NAMALWA (cell line): ENCODE measurements around the gene CBFA2T2.
"Not testable (repeated sequence)": the region's sequence is repeated elsewhere in the genome, so short reads cannot be mapped to it uniquely, and the experiment has no call there.

Source experiments
- DNase-seq: peaks from one replicate; pipeline ENCODE4 v3.0.0-alpha.2; 2015; ENCODE audit warnings: low spot score

CBFA2T2 gene

GRCh38 chr20:33626190-33626589 is 136.3 kb downstream of the CBFA2T2 start:
- no peak for DNase-seq

DNA sequence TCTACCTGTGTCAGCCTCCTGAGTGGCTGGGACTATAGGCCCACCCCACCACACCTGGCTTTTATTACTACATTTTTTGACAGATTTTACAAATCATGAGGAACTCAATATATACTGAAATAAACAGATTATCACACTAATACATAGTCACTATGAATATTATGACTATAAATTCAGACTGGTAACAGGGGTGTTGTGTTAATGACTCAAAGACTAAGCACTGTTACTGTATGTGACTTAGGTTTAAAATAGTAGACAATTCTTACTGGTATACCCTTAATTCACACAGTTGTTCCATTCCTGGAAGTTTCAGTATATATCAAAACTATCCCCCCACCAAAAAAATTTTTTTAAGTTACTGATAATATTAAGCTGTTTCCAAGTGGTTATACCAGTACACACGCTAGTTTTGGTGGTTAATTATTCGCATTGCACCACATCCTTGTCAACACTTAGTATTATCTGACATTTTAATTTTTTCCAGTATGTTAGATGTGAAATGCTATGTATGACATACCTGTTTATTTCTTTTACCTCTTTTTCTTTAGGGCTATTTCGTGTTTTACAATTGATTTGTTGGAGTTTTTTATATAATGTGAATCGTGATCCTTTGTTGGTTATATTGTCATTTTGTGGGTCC is 137.8 kb downstream of the CBFA2T2 start:
- DNase-seq, result no peak

- DNase-seq, result no peak
Measured at GRCh38 chr20:33629533-33629932, 139.6 kb downstream of the CBFA2T2 start.

GRCh38 chr20:33629979-33630378 is 140.1 kb downstream of the CBFA2T2 start:
- no peak for DNase-seq

- DNase-seq, result no peak
Measured at GRCh38 chr20:33630507-33630906, 140.6 kb downstream of the CBFA2T2 start.

- DNase-seq, result not testable (repeated sequence)
Measured at GRCh38 chr20:33631910-33632309, 142.0 kb downstream of the CBFA2T2 start.

DNA sequence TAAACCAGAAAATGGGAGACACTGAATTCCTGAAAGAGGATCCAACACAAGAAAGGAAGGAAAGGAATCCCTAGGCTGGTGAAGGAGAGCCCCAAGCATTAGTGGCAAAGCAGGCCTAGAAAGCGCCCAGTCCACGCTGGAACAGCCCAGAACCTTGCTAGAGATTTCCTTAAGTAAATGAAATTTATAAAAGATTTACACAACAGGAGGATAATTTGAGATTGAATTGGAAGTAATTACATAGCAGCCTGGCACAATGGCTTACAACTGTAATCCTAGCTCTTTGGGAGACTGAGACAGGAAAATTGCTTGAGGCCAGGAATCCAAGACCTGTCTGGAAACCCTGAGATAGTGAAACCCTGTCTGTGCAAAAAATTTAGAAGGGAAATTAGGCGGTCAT is 145.4 kb downstream of the CBFA2T2 start:
- DNase-seq, result no peak

- DNase-seq, result no peak
Measured at GRCh38 chr20:33636776-33637175, 146.9 kb downstream of the CBFA2T2 start.

- no peak for DNase-seq
Measured at GRCh38 chr20:33640287-33640686, 150.4 kb downstream of the CBFA2T2 start.

DNA sequence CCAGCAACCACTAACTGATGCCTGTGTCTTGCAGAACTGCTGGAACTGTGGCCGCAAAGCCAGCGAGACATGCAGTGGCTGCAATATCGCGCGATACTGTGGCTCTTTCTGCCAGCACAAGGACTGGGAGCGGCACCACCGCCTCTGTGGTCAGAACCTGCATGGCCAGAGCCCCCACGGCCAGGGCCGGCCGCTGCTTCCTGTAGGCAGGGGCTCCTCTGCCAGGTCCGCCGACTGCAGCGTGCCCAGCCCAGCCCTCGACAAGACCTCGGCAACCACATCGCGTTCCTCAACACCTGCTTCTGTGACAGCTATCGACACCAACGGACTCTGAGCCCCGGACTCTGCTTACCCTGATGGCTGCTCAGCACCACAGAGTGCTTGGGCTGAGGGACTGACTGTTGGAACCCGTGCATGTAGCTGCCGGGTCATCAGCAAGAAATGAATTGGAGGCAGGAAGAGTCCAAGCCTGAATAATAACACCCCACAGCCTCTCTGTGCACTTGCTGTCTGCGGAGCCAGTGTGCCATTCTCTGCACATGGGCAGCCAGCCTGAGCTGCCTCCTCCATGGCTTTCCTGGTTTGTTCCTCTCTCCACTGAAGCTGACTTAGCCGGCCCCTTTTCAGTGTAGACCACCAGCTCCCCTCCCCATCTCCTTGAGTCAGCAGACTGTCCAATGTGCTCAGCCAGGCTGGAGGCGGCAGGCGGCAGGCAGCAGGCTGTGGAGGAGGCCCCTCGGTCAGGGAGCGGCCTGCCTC is 154.6 kb downstream of the CBFA2T2 start:
- DNase-seq, result no peak

- DNase-seq, result no peak
Measured at GRCh38 chr20:33645072-33645358, 155.1 kb downstream of the CBFA2T2 start.

DNA sequence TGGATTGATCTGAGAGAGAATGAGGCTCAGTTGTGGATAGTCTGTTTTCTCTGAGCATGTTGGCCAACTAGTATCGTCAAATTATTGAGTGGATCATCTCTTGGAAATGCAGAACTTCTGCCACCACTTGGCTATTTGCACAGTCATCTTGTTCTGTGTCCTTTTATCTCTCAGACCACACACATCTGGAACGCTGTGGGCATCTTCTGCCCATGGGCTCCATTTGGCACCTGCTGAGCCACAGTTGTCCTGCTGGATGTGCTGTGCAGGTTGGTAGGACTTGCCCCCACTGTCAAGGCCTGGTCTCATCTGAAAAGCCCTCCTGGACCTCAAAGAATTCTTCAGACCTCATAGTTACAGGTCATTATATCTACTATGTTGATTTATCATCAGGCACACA is 155.5 kb downstream of the CBFA2T2 start:
- DNase-seq, result no peak

DNA sequence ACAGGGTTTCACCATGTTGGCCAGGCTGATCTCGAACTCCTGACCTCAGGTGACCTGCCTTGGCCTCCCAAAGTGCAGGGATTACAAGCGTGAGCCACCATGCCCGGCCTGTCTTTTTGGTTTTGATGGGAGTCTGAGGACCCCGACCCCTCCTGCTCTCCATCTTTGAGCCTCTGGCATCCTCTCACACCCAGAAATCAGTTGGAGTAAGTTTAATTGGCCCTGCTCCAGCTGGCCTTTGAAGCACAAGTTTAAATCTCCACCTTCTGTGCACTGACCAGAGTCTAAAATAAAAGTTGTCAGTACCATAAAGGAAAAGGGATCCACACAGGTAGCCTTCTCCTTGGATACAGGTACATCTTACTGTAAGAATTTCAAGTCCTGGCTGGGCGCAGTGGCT is 156.3 kb downstream of the CBFA2T2 start:
- no peak for DNase-seq

DNA sequence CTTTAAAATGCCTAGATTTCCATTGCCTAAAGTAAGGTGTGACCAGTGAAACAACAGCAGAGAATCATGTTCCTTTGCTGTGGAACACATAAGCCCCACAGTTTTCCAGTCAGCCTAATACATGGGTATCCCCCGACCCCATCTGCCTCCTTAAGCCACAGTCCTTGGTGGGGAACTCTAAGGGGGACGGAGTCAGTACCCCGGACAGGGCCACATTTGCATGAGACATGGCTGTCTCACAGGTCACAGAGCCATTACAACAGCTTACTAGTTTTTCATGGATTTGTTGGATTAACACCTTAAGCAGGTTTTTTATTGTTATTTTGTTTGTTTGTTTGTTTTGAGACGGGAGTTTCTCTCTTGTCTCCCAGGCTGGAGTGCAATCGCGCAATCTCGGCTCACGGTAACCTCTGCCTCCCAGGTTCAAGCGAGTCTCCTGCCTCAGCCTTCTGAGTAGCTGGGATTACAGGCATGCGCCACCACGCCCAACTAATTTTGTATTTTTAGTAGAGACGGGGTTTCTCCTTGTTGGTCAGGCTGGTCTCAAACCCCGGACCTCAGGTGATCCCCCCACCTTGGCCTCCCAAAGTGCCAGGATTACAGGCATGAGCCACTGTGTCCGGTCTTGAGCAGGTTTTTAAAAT is 157.2 kb downstream of the CBFA2T2 start:
- DNase-seq, result not testable (repeated sequence)

DNA sequence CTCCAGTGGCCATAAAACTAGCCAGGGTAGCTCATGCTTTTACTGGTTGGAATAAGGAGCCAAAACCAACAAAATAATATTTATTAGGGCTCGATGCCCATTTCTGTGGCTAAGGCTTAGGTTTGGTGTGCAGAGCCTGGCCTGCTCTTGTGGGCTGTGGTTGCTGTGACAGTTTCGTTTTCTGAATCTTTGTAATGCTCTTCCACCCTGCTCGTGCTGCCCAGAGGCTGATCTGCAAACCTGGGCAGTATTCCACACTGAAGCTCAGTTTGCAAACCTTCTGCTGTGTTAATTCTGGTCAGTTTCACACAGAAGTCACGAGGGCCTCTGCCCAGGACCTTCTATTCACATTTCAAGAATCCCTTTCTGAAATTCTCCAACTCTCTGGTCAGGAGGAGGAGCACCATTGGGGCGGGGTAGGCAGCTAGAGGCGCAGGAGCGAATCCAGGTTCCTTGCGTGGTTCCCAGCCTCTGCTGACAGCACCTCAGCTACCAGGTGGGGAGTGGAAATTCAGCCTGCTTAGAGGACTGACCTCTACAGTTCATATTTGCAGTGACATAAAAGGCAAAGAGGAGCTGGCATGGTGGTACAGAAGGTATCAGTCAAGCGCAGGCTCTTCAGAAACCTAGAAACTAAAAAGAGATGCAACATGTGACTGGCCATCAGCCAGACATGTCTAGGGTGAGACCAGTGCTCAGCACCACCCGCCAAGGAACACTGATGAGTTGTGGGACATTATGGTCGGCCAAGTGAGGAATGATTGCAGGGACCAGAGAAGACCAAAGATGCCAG is 157.9 kb downstream of the CBFA2T2 start:
- DNase-seq, result no peak

DNA sequence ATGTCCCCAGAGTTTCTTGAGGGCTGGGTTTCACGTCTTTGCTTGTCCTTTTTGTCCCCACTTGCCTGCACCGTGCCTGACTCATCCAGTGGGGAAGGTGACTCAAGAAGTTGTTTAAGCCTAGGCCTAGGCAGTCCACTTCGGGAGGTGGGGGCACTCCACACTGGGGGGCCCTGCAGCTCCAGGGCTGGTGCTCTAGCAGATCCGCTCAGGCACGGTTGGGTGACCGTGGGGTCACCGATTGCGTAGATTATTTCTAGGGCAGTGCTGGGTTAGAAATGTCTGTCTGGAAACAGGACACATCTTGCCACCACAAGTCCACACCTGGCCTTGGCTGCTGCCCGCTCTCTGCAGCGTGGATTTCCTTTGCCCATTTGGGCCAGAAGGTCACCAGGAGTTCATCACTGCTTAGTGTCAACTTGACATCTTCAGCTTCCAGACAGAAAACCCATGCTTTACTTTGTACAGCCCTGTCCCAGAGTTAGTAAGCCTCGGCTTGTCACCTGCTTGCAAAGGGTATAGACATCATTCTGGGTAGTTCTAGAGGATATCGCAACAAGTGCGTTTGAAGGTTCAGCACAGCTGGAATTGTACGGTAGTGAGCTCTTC is 158.6 kb downstream of the CBFA2T2 start:
- no peak for DNase-seq

DNA sequence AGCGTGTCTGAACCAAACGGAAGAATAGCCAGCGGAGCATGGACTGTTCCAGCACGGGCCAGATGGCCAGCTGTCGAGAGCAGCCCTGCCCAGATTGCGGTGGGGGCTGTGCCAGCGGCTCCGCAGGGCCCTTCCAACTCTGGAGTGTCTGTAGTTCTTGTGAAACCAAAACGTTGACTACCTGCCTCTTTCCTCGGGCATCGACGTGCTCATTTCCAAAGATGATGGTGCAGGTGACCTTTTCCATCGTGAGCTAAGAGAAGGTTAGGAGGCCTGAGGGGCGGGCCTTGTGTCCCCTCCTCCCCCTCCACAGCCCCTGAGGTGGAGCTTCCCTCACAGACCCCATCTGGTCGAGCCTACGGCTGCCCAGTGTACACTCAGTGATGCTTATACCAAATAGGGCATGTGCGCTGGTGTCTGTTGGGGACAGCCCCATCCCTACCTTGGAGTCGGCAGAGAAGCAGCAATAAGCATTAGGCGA is 159.3 kb downstream of the CBFA2T2 start:
- no peak for DNase-seq

DNA sequence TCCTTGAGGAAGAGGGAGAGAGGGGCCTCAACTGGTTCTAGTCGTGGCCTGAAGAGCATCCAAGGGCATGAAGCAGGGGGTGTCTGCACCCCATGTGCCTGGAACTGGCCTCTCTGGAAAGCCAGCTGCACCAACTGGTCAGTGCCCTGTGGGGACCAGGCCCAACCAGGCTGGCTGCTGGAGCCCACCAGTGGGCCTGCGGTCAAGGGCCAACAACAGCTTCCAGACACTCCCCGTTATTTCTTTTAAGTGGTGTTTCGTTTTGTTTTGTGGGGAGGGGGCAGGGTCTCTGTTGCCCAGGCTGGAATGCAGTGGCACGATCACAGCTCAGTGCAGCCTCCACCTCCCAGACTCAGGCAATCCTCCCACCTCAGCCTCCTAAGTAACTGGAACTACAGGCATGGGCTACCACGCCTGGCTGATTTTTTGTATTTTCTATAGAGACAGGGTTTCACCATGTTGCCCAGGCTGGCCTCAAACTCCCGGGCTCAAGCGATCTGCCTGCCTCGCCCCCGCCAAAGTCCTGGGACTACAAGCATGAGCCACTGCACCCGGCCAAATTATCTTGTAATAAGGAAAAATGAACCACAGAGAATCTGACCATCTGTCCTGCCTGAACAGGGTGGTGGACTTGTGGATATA is 160.3 kb downstream of the CBFA2T2 start:
- no peak for DNase-seq

DNA sequence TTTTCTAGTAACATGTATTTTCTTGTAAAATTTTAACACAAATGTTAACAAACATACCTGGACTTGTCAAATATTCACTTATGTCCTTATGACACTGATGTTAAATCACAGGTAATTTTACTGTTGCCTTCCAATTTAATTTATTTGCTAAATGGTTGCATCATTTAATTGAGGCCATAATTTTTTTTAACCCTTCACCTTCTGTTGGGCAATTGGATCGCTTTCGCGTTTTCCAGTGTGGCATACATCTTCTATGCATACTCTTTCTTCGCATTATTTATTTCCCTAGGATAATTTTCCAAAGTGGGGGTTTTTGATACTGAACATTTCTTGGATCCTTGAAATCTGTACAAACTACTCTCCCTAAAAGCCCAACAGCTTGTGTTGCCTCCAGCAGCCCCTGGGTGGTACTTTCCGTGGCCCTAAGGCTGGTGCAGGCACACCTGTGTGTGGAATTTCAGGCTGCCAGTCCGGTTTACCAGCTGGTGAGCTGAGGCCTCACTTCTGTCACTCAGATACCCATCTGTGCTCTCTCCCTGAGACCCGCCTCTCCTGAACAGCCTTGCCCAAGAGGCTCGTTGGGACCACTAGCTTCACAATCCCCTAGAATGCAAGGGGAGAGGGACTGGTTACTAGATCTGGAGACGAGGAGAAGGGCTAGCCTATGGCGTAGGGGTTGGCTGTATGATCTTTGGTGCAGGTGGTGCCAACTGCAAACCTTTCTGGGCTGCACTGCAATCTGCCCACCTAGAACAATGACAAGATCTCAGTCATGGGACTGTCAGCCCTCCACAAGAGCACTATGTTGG is 161.1 kb downstream of the CBFA2T2 start:
- DNase-seq, result no peak

- DNase-seq, result no peak
Measured at GRCh38 chr20:33651562-33652048, 161.7 kb downstream of the CBFA2T2 start.
